ENCODE data around the gene PKD1L1. TPM values are rescaled to one million over a fixed set of nuclear protein-coding genes. Genes with fewer than 3 reads are reported as not detected.

PKD1L1 gene
- total RNA-seq, 2 experiments from 2014 or later, result 0.17 to 0.34 TPM

DNA sequence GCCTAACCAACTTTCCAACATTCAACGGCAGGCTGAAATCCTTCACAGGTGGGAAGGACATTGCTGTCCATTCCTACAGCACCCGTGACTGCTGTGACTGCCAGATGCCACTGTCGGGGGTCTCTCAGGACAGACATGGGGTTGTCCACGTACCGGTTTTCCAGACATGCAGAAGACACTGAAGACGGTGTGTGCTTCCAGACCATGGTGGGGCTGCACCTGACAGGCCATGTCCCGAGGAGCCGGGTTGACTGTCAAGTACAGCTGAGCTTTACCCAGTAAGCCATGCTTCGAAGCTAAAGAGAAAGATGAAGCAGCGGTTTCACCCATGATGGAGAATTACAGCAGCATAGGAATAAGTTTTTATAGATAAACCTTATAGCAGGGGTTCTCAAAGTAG is 70.9 kb downstream of the PKD1L1 start:
- Mint-ChIP-seq H3K27ac (no peak overlapping the region), H3K36me3 (no peaks in the 10 kb centered on the region), H3K9me3 (no peaks in the 10 kb centered on the region), H3K4me1 (peaks cover 2% of the 10 kb centered on the region), H3K4me3 (no peak overlapping the region), H3K27me3 (peaks cover 2% of the 10 kb centered on the region)
- DNase-seq (no peak), ATAC-seq (ENCODE audit: low read depth) (no peak)
- POLR2A ChIA-PET, result no interaction called here

DNA sequence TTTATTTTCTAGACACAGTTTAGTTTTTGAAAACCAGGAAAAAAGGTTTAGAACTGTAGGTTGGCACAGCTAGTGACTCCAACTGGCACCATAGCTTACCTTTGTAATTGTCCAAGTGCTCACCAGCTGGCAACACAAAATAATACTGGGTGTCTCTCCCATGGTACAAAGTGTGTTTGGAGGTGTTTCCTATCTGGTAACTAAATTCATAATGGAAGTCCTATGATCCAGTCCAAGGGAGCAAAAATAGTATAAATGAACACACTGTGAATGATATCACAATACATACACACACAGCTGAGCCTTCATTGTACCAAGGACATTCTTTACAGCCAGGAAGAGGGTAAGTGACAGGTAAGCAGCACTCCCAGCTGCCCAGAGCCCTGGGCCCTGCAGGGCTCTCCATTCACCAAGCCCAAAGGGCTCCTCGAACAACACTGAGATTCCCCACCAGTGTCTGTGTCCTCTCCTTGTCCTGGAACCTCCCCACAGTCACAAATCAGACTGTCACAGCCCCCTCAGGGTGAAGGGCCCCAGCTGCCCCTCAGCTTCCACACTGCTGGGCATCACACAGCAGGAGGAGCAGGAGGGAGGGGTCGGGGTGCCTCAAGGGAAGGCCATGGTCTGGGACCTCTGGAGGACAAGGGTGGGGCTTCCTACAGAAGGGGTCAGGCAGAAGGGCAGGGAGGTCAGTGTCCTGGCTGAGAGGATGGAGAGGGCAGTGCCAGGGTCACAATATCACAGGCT is 72.1 kb downstream of the PKD1L1 start:
- peaks cover 2% of the 10 kb centered on the region for H3K4me1 Mint-ChIP-seq
- no peak for ATAC-seq (ENCODE audit: low read depth)
- H3K27ac Mint-ChIP-seq, result no peak overlapping the region
- H3K9me3 Mint-ChIP-seq, result no peaks in the 10 kb centered on the region
- DNase-seq, result no peak
- H3K27me3 Mint-ChIP-seq, result peaks cover 2% of the 10 kb centered on the region
- H3K36me3 Mint-ChIP-seq, result no peaks in the 10 kb centered on the region
- H3K4me3 Mint-ChIP-seq, result no peak overlapping the region
- POLR2A ChIA-PET, result no interaction called here

- ATAC-seq (ENCODE audit: low read depth) (no peak), DNase-seq (no peak)
- POLR2A ChIA-PET, result no interaction called here
- Mint-ChIP-seq H3K36me3 (no peaks in the 10 kb centered on the region), H3K27me3 (peaks cover 2% of the 10 kb centered on the region), H3K4me1 (peaks cover 2% of the 10 kb centered on the region), H3K27ac (no peak overlapping the region), H3K9me3 (no peaks in the 10 kb centered on the region), H3K4me3 (no peak overlapping the region)
Measured at GRCh38 chr7:47875406-47875805, 72.9 kb downstream of the PKD1L1 start.

DNA sequence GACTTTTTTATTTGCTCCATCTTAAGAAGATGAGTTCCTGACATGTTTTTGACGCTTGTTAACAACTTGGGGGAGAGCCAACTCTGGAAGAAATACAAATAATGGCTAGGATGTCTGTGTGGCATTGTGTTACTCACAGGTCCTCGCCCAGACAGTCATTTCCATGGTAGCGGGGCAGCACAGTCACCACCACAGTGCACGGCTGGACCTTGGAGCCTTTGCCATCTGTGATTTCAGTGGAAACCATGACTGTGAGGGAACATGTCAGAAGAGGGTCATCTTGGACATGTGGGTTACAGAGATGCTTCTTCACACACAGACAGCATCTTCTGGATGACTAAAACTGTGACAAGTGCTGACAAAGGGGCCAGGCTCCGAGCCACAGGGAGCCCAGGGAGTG is 74.5 kb downstream of the PKD1L1 start:
- ATAC-seq (ENCODE audit: low read depth) (no peak), DNase-seq (no peak)
- no peak overlapping the region for H3K27ac Mint-ChIP-seq
- no peaks in the 10 kb centered on the region for H3K36me3 Mint-ChIP-seq
- no peak overlapping the region for H3K4me3 Mint-ChIP-seq
- H3K4me1 Mint-ChIP-seq, result peaks cover 2% of the 10 kb centered on the region
- POLR2A ChIA-PET, result no interaction called here
- peaks cover 2% of the 10 kb centered on the region for H3K9me3 Mint-ChIP-seq
- H3K27me3 Mint-ChIP-seq, result peaks cover 2% of the 10 kb centered on the region

DNA sequence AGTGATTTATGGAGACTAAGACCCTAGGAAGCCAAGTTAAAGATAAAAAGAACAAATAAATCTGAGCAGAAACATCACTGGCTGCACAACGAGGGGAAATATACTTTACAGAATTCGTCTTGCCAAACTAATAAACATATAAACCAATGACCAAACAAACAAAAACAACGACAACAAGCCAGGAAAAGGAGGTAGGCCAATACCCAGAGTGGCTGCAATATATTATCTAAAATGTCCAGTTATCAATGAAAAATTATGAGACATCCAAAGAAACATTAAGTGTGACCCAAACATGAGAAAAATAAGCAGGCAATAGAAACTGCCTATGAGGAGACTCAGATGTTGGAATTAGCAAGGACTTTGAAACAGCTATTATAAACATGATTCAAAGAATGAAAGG is 81.0 kb downstream of the PKD1L1 start:
- no peak overlapping the region for H3K27ac Mint-ChIP-seq
- no peaks in the 10 kb centered on the region for H3K36me3 Mint-ChIP-seq
- POLR2A ChIA-PET, result no interaction called here
- ATAC-seq (ENCODE audit: low read depth) (no peak), DNase-seq (no peak)
- no peaks in the 10 kb centered on the region for H3K27me3 Mint-ChIP-seq
- no peak overlapping the region for H3K4me3 Mint-ChIP-seq
- H3K9me3 Mint-ChIP-seq, result peaks cover 2% of the 10 kb centered on the region
- H3K4me1 Mint-ChIP-seq, result no peaks in the 10 kb centered on the region

GRCh38 chr7:47866120-47866519 is 82.1 kb downstream of the PKD1L1 start:
- Mint-ChIP-seq H3K9me3 (peaks cover 2% of the 10 kb centered on the region), H3K27me3 (peaks cover 2% of the 10 kb centered on the region)
- ATAC-seq (ENCODE audit: low read depth), result no peak

DNA sequence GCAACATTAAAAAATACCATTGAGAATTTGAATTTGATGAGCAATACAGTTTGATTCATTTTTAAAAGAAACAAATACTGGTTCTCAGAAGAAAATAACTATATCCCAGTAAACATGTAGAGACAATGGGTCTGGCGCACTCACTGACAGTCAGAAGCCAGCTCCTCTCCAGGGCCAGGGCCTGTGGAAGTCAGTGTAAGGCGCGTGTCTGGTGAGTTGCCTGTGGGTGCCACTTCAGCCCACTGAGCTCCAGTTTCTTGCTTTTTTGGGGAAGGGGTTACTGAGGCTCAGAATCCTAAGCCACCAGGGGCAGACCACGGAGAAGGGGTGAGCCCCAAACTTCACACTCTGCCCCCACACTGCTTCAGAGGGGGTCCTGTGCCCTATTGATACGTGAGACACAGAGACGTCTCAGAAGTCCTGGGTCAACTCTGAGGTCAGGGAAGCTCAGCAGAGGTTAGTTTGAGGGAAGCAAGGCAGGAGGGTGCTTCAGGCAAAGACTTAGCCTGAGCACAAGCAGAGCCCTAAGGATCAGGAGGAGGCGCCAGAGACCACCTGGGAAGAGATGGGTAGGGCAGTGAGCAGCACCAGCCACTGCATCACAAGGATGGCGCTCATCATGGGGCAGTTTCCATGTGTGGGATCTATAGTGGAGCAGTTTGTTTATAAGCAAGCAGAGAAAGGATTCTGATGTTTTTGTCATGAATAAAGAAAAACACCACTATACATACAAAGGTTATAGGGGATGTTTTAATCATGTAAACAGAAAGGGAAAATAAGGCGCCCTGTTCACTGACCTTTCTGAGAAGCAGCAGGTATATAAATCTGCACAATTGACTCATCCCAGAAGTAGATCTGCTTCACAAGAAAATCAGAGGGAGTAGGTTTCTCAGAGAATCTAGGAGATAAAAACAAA is 95.7 kb downstream of the PKD1L1 start:
- H3K27ac Mint-ChIP-seq, result no peak overlapping the region
- H3K9me3 Mint-ChIP-seq, result no peaks in the 10 kb centered on the region
- no peak for ATAC-seq (ENCODE audit: low read depth)
- no peak overlapping the region for H3K4me3 Mint-ChIP-seq
- no peaks in the 10 kb centered on the region for H3K36me3 Mint-ChIP-seq
- POLR2A ChIA-PET, result no interaction called here
- no peaks in the 10 kb centered on the region for H3K4me1 Mint-ChIP-seq
- H3K27me3 Mint-ChIP-seq, result peaks cover 4% of the 10 kb centered on the region
- no peak for DNase-seq

More at GRCh38 chr7:47866120-47866519, 82.1 kb downstream of the PKD1L1 start:
- POLR2A ChIA-PET, result no interaction called here
- no peak for DNase-seq
- Mint-ChIP-seq H3K36me3 (no peaks in the 10 kb centered on the region), H3K27ac (no peak overlapping the region), H3K4me1 (no peaks in the 10 kb centered on the region), H3K4me3 (no peak overlapping the region)

DNA sequence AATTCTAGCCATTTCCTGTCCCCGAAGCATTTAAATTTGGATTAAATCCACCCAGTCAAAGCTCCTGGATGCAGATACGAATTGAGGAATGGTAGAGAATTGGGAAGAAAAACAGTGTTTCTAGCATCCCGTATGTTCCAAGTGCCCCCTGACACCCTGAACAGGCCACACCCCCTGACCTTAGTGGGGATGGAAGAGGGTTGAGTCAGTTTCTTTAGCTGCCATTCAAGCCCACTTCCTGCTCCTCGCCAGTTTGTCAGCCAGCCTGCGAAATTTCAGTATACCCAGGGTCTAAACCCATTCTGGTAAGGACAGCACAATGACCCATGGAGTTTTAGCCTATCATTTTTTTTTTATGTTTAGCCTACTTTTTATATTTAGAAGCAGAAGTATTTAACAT is 101.1 kb downstream of the PKD1L1 start:
- Mint-ChIP-seq H3K27ac (no peak overlapping the region), H3K36me3 (no peaks in the 10 kb centered on the region), H3K9me3 (no peaks in the 10 kb centered on the region), H3K27me3 (peaks cover 6% of the 10 kb centered on the region), H3K4me3 (no peak overlapping the region), H3K4me1 (no peaks in the 10 kb centered on the region)
- POLR2A ChIA-PET, result no interaction called here
- no peak for DNase-seq
- no peak for ATAC-seq (ENCODE audit: low read depth)

GRCh38 chr7:47846138-47846836 is 102.0 kb downstream of the PKD1L1 start:
- Mint-ChIP-seq H3K27me3 (peaks cover 6% of the 10 kb centered on the region), H3K4me3 (no peak overlapping the region), H3K9me3 (no peaks in the 10 kb centered on the region), H3K4me1 (no peaks in the 10 kb centered on the region), H3K36me3 (no peaks in the 10 kb centered on the region), H3K27ac (no peak overlapping the region)
- no peak for ATAC-seq (ENCODE audit: low read depth)
- DNase-seq, result no peak
- POLR2A ChIA-PET, result no interaction called here

GRCh38 chr7:47844311-47844710 is 104.0 kb downstream of the PKD1L1 start:
- no peak for ATAC-seq (ENCODE audit: low read depth)
- Mint-ChIP-seq H3K4me3 (no peak overlapping the region), H3K27ac (no peak overlapping the region), H3K36me3 (no peaks in the 10 kb centered on the region), H3K9me3 (no peaks in the 10 kb centered on the region), H3K27me3 (peaks cover 3% of the 10 kb centered on the region), H3K4me1 (no peaks in the 10 kb centered on the region)
- DNase-seq, result no peak
- POLR2A ChIA-PET, result no interaction called here

DNA sequence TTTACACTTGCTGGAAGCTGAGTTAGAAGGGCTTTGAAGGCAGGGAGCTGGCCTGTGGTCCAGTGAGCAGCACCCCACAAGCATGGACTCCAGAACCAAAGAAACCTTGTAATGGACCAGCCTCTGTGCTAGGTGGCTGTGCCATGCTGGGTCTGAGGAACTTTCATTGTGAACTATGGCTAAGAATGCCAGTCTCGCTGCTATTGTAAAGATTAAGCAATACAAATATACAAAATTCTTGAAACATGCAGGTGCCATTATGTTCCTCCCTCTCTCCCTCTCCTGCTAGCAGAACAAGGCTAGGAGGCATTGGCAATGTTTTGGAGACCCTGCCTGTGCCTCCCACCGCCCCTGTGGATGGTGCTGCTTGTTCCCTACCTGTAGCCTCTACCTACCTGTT is 105.0 kb downstream of the PKD1L1 start:
- Mint-ChIP-seq H3K4me1 (no peaks in the 10 kb centered on the region), H3K27ac (no peak overlapping the region), H3K36me3 (no peaks in the 10 kb centered on the region), H3K4me3 (no peak overlapping the region), H3K27me3 (peaks cover 3% of the 10 kb centered on the region), H3K9me3 (no peaks in the 10 kb centered on the region)
- DNase-seq (no peak), ATAC-seq (ENCODE audit: low read depth) (no peak)
- POLR2A ChIA-PET, result no interaction called here

DNA sequence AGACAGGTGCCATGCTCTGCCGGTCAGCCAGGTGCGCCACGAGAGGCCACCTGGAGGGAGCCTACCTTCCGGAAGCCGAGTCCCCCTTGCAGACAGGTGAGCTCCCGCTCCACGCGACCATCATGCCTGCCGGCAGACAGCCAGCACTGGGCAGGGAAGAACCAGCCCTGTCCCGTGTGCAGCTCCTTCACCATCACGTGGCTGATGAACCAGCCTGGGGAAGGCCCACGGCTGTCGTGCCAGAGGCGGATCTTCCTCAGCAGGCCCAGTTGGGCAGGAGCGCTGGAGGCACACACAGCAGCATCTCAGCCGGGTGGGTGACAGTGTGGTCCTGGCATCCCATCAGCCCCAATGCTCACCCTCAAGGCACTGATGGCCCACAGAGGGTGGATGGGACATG is 108.9 kb downstream of the PKD1L1 start:
- H3K4me1 Mint-ChIP-seq, result no peaks in the 10 kb centered on the region
- peaks cover 3% of the 10 kb centered on the region for H3K27me3 Mint-ChIP-seq
- POLR2A ChIA-PET, result no interaction called here
- no peaks in the 10 kb centered on the region for H3K36me3 Mint-ChIP-seq
- H3K4me3 Mint-ChIP-seq, result no peak overlapping the region
- H3K27ac Mint-ChIP-seq, result no peak overlapping the region
- ATAC-seq (ENCODE audit: low read depth), result no peak
- H3K9me3 Mint-ChIP-seq, result no peaks in the 10 kb centered on the region
- DNase-seq, result no peak

GRCh38 chr7:47837826-47838225 is 110.4 kb downstream of the PKD1L1 start:
- Mint-ChIP-seq H3K27ac (no peak overlapping the region), H3K27me3 (peaks cover 3% of the 10 kb centered on the region), H3K4me3 (no peak overlapping the region), H3K36me3 (no peaks in the 10 kb centered on the region), H3K9me3 (no peaks in the 10 kb centered on the region), H3K4me1 (no peaks in the 10 kb centered on the region)
- POLR2A ChIA-PET, result no interaction called here
- DNase-seq (no peak), ATAC-seq (ENCODE audit: low read depth) (no peak)
